ENCODE data around the gene MEIS2.

MEIS2 gene

DNA sequence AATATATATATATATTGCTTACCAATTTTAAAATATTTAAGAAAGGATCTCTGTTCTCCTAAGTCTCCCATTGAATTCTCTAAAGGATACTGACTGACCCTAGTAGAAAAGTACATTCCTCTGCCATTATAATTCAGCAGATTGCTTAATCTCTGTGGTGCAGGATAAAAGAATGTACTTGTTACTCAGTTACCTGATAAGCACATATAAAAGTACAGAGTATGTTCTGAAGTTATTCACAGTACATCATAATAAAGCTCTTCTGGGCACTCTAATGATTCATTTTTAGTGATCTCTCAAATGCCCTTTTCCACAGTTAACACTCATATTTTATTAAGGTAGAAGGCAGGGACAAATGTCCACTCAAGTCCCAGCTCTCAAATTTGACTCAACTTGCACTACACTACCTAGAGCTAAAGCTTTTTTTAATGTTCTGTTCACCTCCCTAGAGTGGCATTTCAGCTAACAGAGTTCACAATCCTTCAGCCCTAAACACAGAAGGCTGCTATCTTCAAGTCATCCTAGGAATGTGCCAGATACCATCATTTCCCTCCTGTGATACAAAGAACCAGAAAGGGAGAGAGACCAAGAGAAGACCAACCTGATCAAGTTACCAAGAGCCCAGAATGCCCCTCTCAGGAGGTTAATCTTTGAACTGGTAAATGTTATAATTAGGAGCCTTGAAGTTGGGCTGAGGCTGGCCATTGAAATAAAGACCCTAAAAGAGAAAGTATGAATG, 53.3 kb downstream of the MEIS2 start:
- Histone ChIP-seq H3K4me1 (ENCODE audit: control insufficient read depth, insufficient read depth, low read length) (peaks cover 11% of the 10 kb centered on the region), H3K36me3 (ENCODE audit: control insufficient read depth in 2 of 2, insufficient read depth in 1 of 2, low read length in 2 of 2) (peaks cover 0 to 12% of the 10 kb centered on the region in 2 experiments; a peak in 2 of 3 replicates), H3K4me3 (ENCODE audit: low read depth, low read length) (no peak overlapping the region), H3K27ac (ENCODE audit: extremely low read depth, low read depth, low read length) (no peak overlapping the region), H3K9me3 (ENCODE audit: control insufficient read depth, insufficient read depth, low read depth, low read length) (no peaks in the 10 kb centered on the region)
- no peak for TF ChIP-seq GLI2 (tag by site-specific recombination; IDR thresholded peaks at IDR 0.05; ENCODE audit: borderline replicate concordance, low read depth)
- no peak for TF ChIP-seq ZFP69B (tag by site-specific recombination; IDR thresholded peaks at IDR 0.05)
- TF ChIP-seq KLF10 (tag by site-specific recombination; IDR thresholded peaks at IDR 0.05) = no peak
- TF ChIP-seq, protein P1, sequence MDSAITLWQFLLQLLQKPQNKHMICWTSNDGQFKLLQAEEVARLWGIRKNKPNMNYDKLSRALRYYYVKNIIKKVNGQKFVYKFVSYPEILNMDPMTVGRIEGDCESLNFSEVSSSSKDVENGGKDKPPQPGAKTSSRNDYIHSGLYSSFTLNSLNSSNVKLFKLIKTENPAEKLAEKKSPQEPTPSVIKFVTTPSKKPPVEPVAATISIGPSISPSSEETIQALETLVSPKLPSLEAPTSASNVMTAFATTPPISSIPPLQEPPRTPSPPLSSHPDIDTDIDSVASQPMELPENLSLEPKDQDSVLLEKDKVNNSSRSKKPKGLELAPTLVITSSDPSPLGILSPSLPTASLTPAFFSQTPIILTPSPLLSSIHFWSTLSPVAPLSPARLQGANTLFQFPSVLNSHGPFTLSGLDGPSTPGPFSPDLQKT (IDR thresholded peaks at IDR 0.05; ENCODE audit: borderline replicate concordance, low read depth, low read length) = no peak
- POLR2A ChIA-PET = no interaction called here
- CTCF ChIA-PET = interaction anchor here (0.6 kb wide), 1 partner anchor 414 kb away, joined by 3 read pairs; no protein-coding TSS in a partner anchor

DNA sequence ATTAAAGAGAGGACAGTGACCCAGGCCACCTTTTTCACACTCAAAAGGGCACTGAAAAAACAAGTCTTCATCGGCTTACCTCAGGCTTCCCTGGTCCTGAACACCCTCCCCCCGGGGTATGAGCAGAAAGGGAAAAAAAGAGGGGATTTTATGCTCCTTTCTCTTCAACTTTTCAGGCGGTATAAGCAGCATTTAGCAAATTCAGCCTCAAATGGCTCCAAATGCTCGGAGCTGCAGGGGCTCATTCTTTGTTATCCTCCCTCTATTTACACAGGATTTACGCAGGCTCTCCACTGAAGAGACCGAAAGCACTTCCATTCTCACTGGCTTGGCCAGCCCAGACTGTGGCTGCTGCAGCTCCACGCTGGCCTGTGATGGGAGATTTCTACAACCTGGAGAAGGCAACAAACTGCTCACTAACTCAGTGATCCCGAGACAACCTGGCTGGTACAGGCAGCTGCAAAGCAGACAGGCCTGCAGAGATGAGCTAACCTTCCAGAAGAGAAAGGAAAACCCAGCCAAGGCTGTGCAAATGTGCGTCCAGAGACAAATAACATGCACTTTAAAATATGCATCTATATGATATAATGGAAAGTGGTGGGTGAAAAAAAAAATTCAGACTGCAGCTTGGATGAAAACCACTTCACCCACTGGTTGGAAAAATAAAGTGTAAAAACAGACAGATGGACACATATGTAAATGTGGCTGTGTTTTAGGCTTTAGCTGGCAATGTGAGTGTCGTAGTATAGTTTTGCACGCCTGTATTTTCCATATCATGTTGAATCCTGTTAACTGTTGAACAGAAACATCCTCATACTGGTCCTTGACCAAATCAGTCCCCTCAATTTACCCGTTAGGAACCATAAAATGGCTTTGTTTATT, 54.2 kb downstream of the MEIS2 start:
- H3K4me3 ChIP-seq (ENCODE audit: low read depth, low read length) = no peak overlapping the region
- CTCF ChIA-PET = interaction anchor here (0.6 to 0.7 kb wide), 2 partner anchors 20 to 219 kb away, joined by 4 to 7 read pairs; no protein-coding TSS in a partner anchor
- peak overlapping the region; percentile 11; the same call in 1 of the 2 replicates for H3K27ac ChIP-seq (ENCODE audit: extremely low read depth, low read depth, low read length)
- H3K36me3 ChIP-seq (ENCODE audit: control insufficient read depth in 2 of 2, insufficient read depth in 1 of 2, low read length in 2 of 2) = peaks cover 0 to 12% of the 10 kb centered on the region in 2 experiments; a peak in 2 of 3 replicates
- TF ChIP-seq PRDM1 (tag by site-specific recombination; IDR thresholded peaks at IDR 0.05) (peak; percentile 45; the same call in 1 of the 2 replicates), ZNF571 (tag by site-specific recombination; IDR thresholded peaks at IDR 0.05) (no peak), ZNF654 (tag by site-specific recombination; IDR thresholded peaks at IDR 0.05; ENCODE audit: low read depth) (no peak), ZNF24 (tag by site-specific recombination; IDR thresholded peaks at IDR 0.05) (no peak), ZNF184 (tag by site-specific recombination; IDR thresholded peaks at IDR 0.05) (no peak), ZNF341 (tag by site-specific recombination; IDR thresholded peaks at IDR 0.05; ENCODE audit: low read depth) (peak; percentile 61), ZNF223 (tag by site-specific recombination; IDR thresholded peaks at IDR 0.05) (no peak), ZFP41 (tag by site-specific recombination; IDR thresholded peaks at IDR 0.05; ENCODE audit: borderline replicate concordance) (no peak), KLF10 (tag by site-specific recombination; IDR thresholded peaks at IDR 0.05) (no peak), BCL11A (tag by site-specific recombination; IDR thresholded peaks at IDR 0.05; ENCODE audit: low read depth) (no peak), ZBTB17 (tag by site-specific recombination; IDR thresholded peaks at IDR 0.05) (peak; percentile 85), ZSCAN30 (tag by site-specific recombination; IDR thresholded peaks at IDR 0.05) (no peak), ZNF768 (tag by site-specific recombination; IDR thresholded peaks at IDR 0.05) (no peak), ZNF791 (tag by site-specific recombination; IDR thresholded peaks at IDR 0.05) (no peak), ZNF621 (tag by site-specific recombination; IDR thresholded peaks at IDR 0.05) (no peak), KLF1 (tag by site-specific recombination; IDR thresholded peaks at IDR 0.05) (no peak), ZNF140 (tag by site-specific recombination; IDR thresholded peaks at IDR 0.05) (no peak), ZNF211 (tag by site-specific recombination; IDR thresholded peaks at IDR 0.05; ENCODE audit: low read depth) (no peak), ZNF677 (tag by site-specific recombination; IDR thresholded peaks at IDR 0.05) (no peak)
- TF ChIP-seq, protein P2, sequence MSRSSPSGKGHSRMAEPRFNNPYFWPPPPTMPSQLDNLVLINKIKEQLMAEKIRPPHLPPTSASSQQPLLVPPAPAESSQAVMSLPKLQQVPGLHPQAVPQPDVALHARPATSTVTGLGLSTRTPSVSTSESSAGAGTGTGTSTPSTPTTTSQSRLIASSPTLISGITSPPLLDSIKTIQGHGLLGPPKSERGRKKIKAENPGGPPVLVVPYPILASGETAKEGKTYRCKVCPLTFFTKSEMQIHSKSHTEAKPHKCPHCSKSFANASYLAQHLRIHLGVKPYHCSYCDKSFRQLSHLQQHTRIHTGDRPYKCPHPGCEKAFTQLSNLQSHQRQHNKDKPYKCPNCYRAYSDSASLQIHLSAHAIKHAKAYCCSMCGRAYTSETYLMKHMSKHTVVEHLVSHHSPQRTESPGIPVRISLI (tag by site-specific recombination; IDR thresholded peaks at IDR 0.05) = no peak
- TF ChIP-seq, protein P3, sequence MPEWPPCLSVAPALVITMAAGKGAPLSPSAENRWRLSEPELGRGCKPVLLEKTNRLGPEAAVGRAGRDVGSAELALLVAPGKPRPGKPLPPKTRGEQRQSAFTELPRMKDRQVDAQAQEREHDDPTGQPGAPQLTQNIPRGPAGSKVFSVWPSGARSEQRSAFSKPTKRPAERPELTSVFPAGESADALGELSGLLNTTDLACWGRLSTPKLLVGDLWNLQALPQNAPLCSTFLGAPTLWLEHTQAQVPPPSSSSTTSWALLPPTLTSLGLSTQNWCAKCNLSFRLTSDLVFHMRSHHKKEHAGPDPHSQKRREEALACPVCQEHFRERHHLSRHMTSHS (tag by site-specific recombination; IDR thresholded peaks at IDR 0.05) = no peak
- TF ChIP-seq, protein P4, sequence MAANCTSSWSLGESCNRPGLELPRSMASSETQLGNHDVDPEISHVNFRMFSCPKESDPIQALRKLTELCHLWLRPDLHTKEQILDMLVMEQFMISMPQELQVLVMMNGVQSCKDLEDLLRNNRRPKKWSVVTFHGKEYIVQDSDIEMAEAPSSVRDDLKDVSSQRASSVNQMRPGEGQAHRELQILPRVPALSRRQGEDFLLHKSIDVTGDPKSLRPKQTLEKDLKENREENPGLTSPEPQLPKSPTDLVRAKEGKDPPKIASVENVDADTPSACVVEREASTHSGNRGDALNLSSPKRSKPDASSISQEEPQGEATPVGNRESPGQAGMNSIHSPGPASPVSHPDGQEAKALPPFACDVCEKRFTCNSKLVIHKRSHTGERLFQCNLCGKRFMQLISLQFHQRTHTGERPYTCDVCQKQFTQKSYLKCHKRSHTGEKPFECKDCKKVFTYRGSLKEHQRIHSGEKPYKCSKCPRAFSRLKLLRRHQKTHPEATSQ (tag by site-specific recombination; IDR thresholded peaks at IDR 0.05) = no peak
- H3K4me1 ChIP-seq (ENCODE audit: control insufficient read depth, insufficient read depth, low read length) = peaks cover 11% of the 10 kb centered on the region
- no peaks in the 10 kb centered on the region for H3K9me3 ChIP-seq (ENCODE audit: control insufficient read depth, insufficient read depth, low read depth, low read length)
- POLR2A ChIA-PET = interaction anchor here (0.6 kb wide), 1 partner anchor 17 kb away, joined by 3 read pairs; no protein-coding TSS in a partner anchor

Data from HEK293 (cell line).